ENCODE measurements around the gene SEC63. TPM values are rescaled to one million over a fixed set of nuclear protein-coding genes. Genes with fewer than 3 reads are reported as not detected.

SEC63 gene
- total and polyA plus RNA-seq, 4 donors = 20.7 to 69.4 (median 27.4) TPM

GRCh38 chr6:107970255-107970654 is 12.2 kb upstream of the SEC63 start:
- Histone ChIP-seq H3K4me3 (ENCODE audit: low read depth in 1 of 3, low read length in 3 of 3) (no peak overlapping the region), H3K27me3 (ENCODE audit: control insufficient read depth in 4 of 4, insufficient read depth in 4 of 4, low read length in 3 of 4) (no peaks in the 10 kb centered on the region), H3K4me1 (ENCODE audit: control insufficient read depth in 4 of 4, insufficient read depth in 4 of 4, low read length in 3 of 4) (peaks cover 0 to 6% (median 0%) of the 10 kb centered on the region in 4 donors), H3K9me3 (ENCODE audit: control insufficient read depth in 4 of 4, low read length in 3 of 4) (no peaks in the 10 kb centered on the region), H3K36me3 (ENCODE audit: control insufficient read depth in 4 of 4, insufficient read depth in 3 of 4, low read depth in 1 of 4, low read length in 3 of 4) (no peaks in the 10 kb centered on the region), H3K27ac (ENCODE audit: low read depth in 1 of 2, low read length in 2 of 2) (no peak overlapping the region), H3K9ac (ENCODE audit: low read depth in 1 of 2, low read length in 2 of 2) (no peak overlapping the region)
- DNase-seq (ENCODE audit: low spot score) = no peak
- WGBS = 32% methylated on average over 5 of the region's 5 CpGs
- peak in 1 of 2 donors; percentile 5 for TF ChIP-seq RXRA (IDR thresholded peaks at IDR 0.05)
- no peak for TF ChIP-seq HNF4A (conservative IDR thresholded peaks at IDR 0.05)

- no peak overlapping the region for H3K9ac ChIP-seq (ENCODE audit: low read depth in 1 of 2, low read length in 2 of 2)
- H3K27me3 ChIP-seq (ENCODE audit: control insufficient read depth in 4 of 4, insufficient read depth in 4 of 4, low read length in 3 of 4) = no peaks in the 10 kb centered on the region
- no peaks in the 10 kb centered on the region for H3K36me3 ChIP-seq (ENCODE audit: control insufficient read depth in 4 of 4, insufficient read depth in 3 of 4, low read depth in 1 of 4, low read length in 3 of 4)
- peaks cover 0 to 6% (median 0%) of the 10 kb centered on the region in 4 donors for H3K4me1 ChIP-seq (ENCODE audit: control insufficient read depth in 4 of 4, insufficient read depth in 4 of 4, low read length in 3 of 4)
- H3K9me3 ChIP-seq (ENCODE audit: control insufficient read depth in 4 of 4, low read length in 3 of 4) = no peaks in the 10 kb centered on the region
- TF ChIP-seq TAF1 (conservative IDR thresholded peaks at IDR 0.05) = no peak
- no peak overlapping the region for H3K27ac ChIP-seq (ENCODE audit: low read depth in 1 of 2, low read length in 2 of 2)
- 89% methylated on average over 5 of the region's 5 CpGs for WGBS
- H3K4me3 ChIP-seq (ENCODE audit: low read depth in 1 of 3, low read length in 3 of 3) = no peak overlapping the region
- DNase-seq (ENCODE audit: low spot score) = no peak
These were observed 10.1 kb upstream of the SEC63 start for GRCh38 chr6:107968081-107968480.

GRCh38 chr6:107965746-107966145 is 7.7 kb upstream of the SEC63 start:
- no peak overlapping the region for H3K27ac ChIP-seq (ENCODE audit: low read depth in 1 of 2, low read length in 2 of 2)
- TF ChIP-seq YY1 (IDR thresholded peaks at IDR 0.05) = no peak
- no peak for TF ChIP-seq EGR1 (IDR thresholded peaks at IDR 0.05; ENCODE audit: low read depth in 2 of 2)
- no peak for TF ChIP-seq TAF1 (conservative IDR thresholded peaks at IDR 0.05)
- TF ChIP-seq HNF4A (conservative IDR thresholded peaks at IDR 0.05) = no peak
- no peak for TF ChIP-seq JUND (IDR thresholded peaks at IDR 0.05)
- no peak for TF ChIP-seq CTCF (IDR thresholded peaks at IDR 0.05; ENCODE audit: low read depth, low read length, missing input control)
- no peak for TF ChIP-seq HNF4G (IDR thresholded peaks at IDR 0.05)
- TF ChIP-seq RAD21 (IDR thresholded peaks at IDR 0.05) = no peak
- TF ChIP-seq MAX (IDR thresholded peaks at IDR 0.05) = no peak
- no peak for TF ChIP-seq NR2F2 (IDR thresholded peaks at IDR 0.05)
- no peak for TF ChIP-seq ATF3 (IDR thresholded peaks at IDR 0.05)
- TF ChIP-seq REST (IDR thresholded peaks at IDR 0.05) = no peak
- TF ChIP-seq FOXA1 (IDR thresholded peaks at IDR 0.05) = no peak
- TF ChIP-seq FOXA2 (IDR thresholded peaks at IDR 0.05) = no peak
- no peak for TF ChIP-seq ZBTB33 (IDR thresholded peaks at IDR 0.05)
- no peak for TF ChIP-seq RXRA (IDR thresholded peaks at IDR 0.05)
- no peak for TF ChIP-seq GABPA (IDR thresholded peaks at IDR 0.05 in 1 of 2, conservative IDR thresholded peaks at IDR 0.05 in 1 of 2)
- no peak for TF ChIP-seq SP1 (IDR thresholded peaks at IDR 0.05)
- no peak for DNase-seq (ENCODE audit: low spot score)
- peaks cover 0 to 6% (median 0%) of the 10 kb centered on the region in 4 donors for H3K4me1 ChIP-seq (ENCODE audit: control insufficient read depth in 4 of 4, insufficient read depth in 4 of 4, low read length in 3 of 4)
- H3K9ac ChIP-seq (ENCODE audit: low read depth in 1 of 2, low read length in 2 of 2) = no peak overlapping the region
- H3K4me3 ChIP-seq (ENCODE audit: low read depth in 1 of 3, low read length in 3 of 3) = no peak overlapping the region
- no peaks in the 10 kb centered on the region for H3K27me3 ChIP-seq (ENCODE audit: control insufficient read depth in 4 of 4, insufficient read depth in 4 of 4, low read length in 3 of 4)
- 90% methylated on average over 4 of the region's 4 CpGs for WGBS
- no peaks in the 10 kb centered on the region for H3K36me3 ChIP-seq (ENCODE audit: control insufficient read depth in 4 of 4, insufficient read depth in 3 of 4, low read depth in 1 of 4, low read length in 3 of 4)
- no peaks in the 10 kb centered on the region for H3K9me3 ChIP-seq (ENCODE audit: control insufficient read depth in 4 of 4, low read length in 3 of 4)

Data from liver (tissue), 9 donors.